ENCODE results near the gene IFT172. TPM values are rescaled to one million over a fixed set of nuclear protein-coding genes. Genes with fewer than 3 reads are reported as not detected.
A peak's percentile ranks its signal among the peaks of the same experiment; 100 is the strongest.

Gene IFT172
- total and polyA plus RNA-seq, 2 experiments from 2014 or later = 8.6 to 9.9 TPM

DNA sequence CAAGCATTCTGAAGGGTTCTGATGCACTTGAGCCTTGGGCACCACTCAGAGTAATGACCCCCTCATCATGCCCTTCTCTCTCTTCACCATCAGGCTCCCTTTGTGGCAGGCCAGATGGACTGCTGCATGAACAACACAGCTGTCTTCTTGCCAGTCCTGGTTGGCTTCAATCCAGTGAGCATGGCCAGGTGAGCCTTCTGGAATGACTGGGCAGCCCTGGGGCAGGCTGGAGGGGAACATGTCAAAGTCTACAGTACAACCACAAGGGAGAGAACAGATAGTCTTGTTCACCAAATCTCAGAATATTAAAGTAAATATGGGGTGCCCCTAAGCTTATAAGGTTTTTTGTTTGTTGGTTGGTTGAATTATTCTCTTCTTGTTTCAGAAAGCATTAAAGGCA lies 11.5 kb upstream of the IFT172 start:
- no peak for TF ChIP-seq EZH2 (IDR thresholded peaks at IDR 0.05; ENCODE audit: insufficient read depth, poor library complexity, severe bottlenecking)
- TF ChIP-seq EZH2phosphoT487 (IDR thresholded peaks at IDR 0.05; ENCODE audit: insufficient read depth, low read depth) = no peak
- DNase-seq = no peak

DNA sequence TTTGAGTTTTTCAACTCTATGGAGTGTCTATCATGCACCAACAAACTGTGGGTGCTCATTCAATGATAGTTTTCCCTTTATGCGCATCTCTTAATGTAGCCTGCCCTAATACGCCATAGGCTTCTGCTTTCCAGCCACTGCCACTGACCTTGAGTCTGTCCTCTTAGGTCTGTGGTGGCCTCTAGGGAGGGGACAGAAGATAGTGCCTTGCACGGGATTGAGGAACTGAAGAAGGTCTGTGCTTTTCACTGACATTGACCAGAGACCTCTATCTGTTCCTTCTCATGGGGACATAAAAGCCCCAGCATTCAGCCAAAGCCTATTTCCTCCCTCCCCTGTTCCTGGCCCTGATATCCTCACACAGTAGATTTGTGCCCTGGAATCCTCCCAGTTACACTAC lies 9.4 kb upstream of the IFT172 start:
- no peaks in the 10 kb centered on the region for H3K27me3 ChIP-seq (replicated peaks; ENCODE audit: insufficient read depth)
- in situ Hi-C loops (cut with MboI) = no loop called here
- no peaks in the 10 kb centered on the region for H3F3A ChIP-seq (ENCODE audit: insufficient read depth)
- H3K9ac ChIP-seq = no peak overlapping the region
- no peak overlapping the region for H3K4me2 ChIP-seq (ENCODE audit: unreplicated experiment)
- H3K9me3 ChIP-seq (ENCODE audit: low read depth) = no peaks in the 10 kb centered on the region
- TF ChIP-seq EZH2phosphoT487 (IDR thresholded peaks at IDR 0.05; ENCODE audit: insufficient read depth, low read depth) = no peak
- TF ChIP-seq EZH2 (IDR thresholded peaks at IDR 0.05; ENCODE audit: insufficient read depth, poor library complexity, severe bottlenecking) = no peak
- WGBS, 2 experiments (ENCODE audit: low coverage in 1 of 2, low lambda C conversion rate in 2 of 2, missing lambda C conversion rate in 2 of 2) = 76 to 80% methylated on average over 3 of the region's 3 CpGs
- no peak overlapping the region for H3K4me3 ChIP-seq
- no peaks in the 10 kb centered on the region for H4K20me1 ChIP-seq (ENCODE audit: insufficient read depth)
- no peaks in the 10 kb centered on the region for H3K36me3 ChIP-seq (ENCODE audit: low read depth)
- no peaks in the 10 kb centered on the region for H3K79me2 ChIP-seq (ENCODE audit: insufficient read depth)
- no peaks in the 10 kb centered on the region for H3K9me2 ChIP-seq (ENCODE audit: insufficient read depth)
- H3K4me1 ChIP-seq (ENCODE audit: insufficient read depth) = peaks cover 22% of the 10 kb centered on the region
- no peak overlapping the region for H2AFZ ChIP-seq
- no peak overlapping the region for H3K27ac ChIP-seq
- no peak for DNase-seq

More for the DNA sequence above, 11.5 kb upstream of the IFT172 start:
- no peak overlapping the region for H3K4me2 ChIP-seq (ENCODE audit: unreplicated experiment)
- no peaks in the 10 kb centered on the region for H3F3A ChIP-seq (ENCODE audit: insufficient read depth)
- H4K20me1 ChIP-seq (ENCODE audit: insufficient read depth) = no peaks in the 10 kb centered on the region
- no peaks in the 10 kb centered on the region for H3K79me2 ChIP-seq (ENCODE audit: insufficient read depth)
- in situ Hi-C loops (cut with MboI) = no loop called here
- H3K4me3 ChIP-seq = no peak overlapping the region
- no peaks in the 10 kb centered on the region for H3K9me3 ChIP-seq (ENCODE audit: low read depth)
- H3K27me3 ChIP-seq (replicated peaks; ENCODE audit: insufficient read depth) = no peaks in the 10 kb centered on the region
- H3K9me2 ChIP-seq (ENCODE audit: insufficient read depth) = no peaks in the 10 kb centered on the region
- H3K27ac ChIP-seq = no peak overlapping the region
- H2AFZ ChIP-seq = no peak overlapping the region
- H3K4me1 ChIP-seq (ENCODE audit: insufficient read depth) = peaks cover 21% of the 10 kb centered on the region
- no peaks in the 10 kb centered on the region for H3K36me3 ChIP-seq (ENCODE audit: low read depth)
- no peak overlapping the region for H3K9ac ChIP-seq

DNA sequence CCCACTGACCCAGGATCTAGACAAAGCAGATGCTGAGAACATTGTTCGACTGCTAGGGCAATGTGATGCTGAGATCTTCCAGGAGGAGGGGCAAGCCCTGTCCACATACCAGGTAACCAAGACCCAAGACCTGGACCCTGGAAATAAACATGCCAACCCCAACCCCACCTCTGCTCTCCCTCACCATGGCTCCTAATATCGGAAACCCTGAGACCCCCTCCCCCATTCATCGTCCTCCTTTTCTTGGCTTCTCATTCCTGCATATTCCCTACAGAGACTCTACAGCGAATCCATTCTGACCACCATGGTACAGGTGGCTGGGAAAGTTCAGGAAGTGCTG lies 7.7 kb upstream of the IFT172 start:
- no peak for DNase-seq
- 58 to 60% methylated on average over 4 of the region's 4 CpGs for WGBS, 2 experiments (ENCODE audit: low coverage in 1 of 2, low lambda C conversion rate in 2 of 2, missing lambda C conversion rate in 2 of 2)
- H3K79me2 ChIP-seq (ENCODE audit: insufficient read depth) = no peaks in the 10 kb centered on the region
- no peaks in the 10 kb centered on the region for H3K27me3 ChIP-seq (replicated peaks; ENCODE audit: insufficient read depth)
- no peaks in the 10 kb centered on the region for H3K9me3 ChIP-seq (ENCODE audit: low read depth)
- H3K27ac ChIP-seq = no peak overlapping the region
- H3K36me3 ChIP-seq (ENCODE audit: low read depth) = no peaks in the 10 kb centered on the region
- no peak for TF ChIP-seq EZH2 (IDR thresholded peaks at IDR 0.05; ENCODE audit: insufficient read depth, poor library complexity, severe bottlenecking)
- TF ChIP-seq EZH2phosphoT487 (IDR thresholded peaks at IDR 0.05; ENCODE audit: insufficient read depth, low read depth) = no peak
- in situ Hi-C loops (cut with MboI) = no loop called here
- peaks cover 19% of the 10 kb centered on the region for H3K4me1 ChIP-seq (ENCODE audit: insufficient read depth)
- no peaks in the 10 kb centered on the region for H3K9me2 ChIP-seq (ENCODE audit: insufficient read depth)
- H3K9ac ChIP-seq = no peak overlapping the region
- no peaks in the 10 kb centered on the region for H4K20me1 ChIP-seq (ENCODE audit: insufficient read depth)
- 0 out of 2 replicates have a peak overlapping the region, but pooled peaks have one; percentile 30 for H2AFZ ChIP-seq
- H3F3A ChIP-seq (ENCODE audit: insufficient read depth) = no peaks in the 10 kb centered on the region
- no peak overlapping the region for H3K4me3 ChIP-seq
- peak overlapping the region; percentile 38 for H3K4me2 ChIP-seq (ENCODE audit: unreplicated experiment)

DNA sequence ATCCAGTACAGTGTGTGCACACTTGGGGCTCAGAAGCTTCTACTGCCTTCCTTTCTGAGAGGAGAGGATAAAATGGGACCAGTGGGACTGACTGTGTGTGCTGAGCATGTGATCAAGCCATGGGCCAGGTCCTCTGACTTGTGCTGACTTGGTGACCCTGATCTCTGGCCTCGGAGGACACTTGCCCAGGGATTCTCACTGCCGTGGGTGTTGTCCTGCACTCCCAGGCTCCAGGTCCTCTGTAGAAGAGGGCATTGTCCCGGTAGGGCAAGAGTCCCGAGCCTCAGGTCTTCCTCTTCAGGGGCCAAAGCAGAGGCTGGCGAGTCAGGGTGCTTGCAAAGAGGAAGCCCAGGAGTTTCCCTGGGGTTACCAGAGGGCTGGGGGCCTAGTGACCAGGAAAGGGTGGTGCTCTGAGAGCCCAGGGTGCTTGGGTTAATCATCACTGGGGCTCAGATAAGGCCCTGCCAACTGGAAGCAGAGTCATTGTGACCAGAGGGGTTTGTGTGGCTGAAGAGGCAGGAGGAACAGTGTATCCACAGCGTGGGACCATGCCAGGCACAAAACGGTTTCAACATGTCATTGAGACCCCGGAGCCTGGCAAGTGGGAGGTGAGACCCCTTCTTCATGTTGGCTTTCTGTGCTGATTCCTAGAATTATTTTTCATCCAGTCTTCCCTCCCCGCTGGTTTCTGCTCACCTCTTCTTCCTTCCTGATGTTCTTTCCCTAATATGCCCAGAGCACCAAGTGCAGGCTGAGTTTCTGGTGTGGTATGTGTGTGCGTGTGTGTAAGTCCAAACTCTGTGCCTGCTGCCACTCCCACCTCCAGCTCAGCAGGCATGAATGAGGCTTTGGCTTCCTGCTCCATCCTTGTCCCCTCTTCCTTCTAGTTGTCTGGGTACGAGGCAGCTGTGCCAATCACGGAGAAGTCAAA lies 7.1 kb upstream of the IFT172 start, which contains the start of gene GCKR:
TSS of gene GCKR (plus strand) at position 483 of the 931 bp plus-strand sequence. CDS start at position 549, 66 bp downstream.
- no peaks in the 10 kb centered on the region for H3K9me2 ChIP-seq (ENCODE audit: insufficient read depth)
- H3K27ac ChIP-seq = peak within 1 kb of the TSS; percentile 22; the same call in 1 of the 2 replicates
- peak within 1 kb of the TSS; percentile 75; the same call in 1 of the 2 replicates for H3K4me3 ChIP-seq
- H4K20me1 ChIP-seq (ENCODE audit: insufficient read depth) = no peaks in the 10 kb centered on the region
- no peak within 1 kb of the TSS for H3K9ac ChIP-seq
- whole genome bisulfite sequencing, 2 experiments (ENCODE audit: low coverage in 1 of 2, low lambda C conversion rate in 2 of 2, missing lambda C conversion rate in 2 of 2) = 74 to 78% methylated on average over 12 of the region's 12 CpGs
- TF ChIP-seq EZH2 (IDR thresholded peaks at IDR 0.05; ENCODE audit: insufficient read depth, poor library complexity, severe bottlenecking) = no peak
- no peak for TF ChIP-seq EZH2phosphoT487 (IDR thresholded peaks at IDR 0.05; ENCODE audit: insufficient read depth, low read depth)
- no peaks in the 10 kb centered on the region for H3K9me3 ChIP-seq (ENCODE audit: low read depth)
- peaks cover 13% of the 10 kb centered on the region for H3K4me1 ChIP-seq (ENCODE audit: insufficient read depth)
- no peaks in the 10 kb centered on the region for H3F3A ChIP-seq (ENCODE audit: insufficient read depth)
- peak; percentile 77 for DNase-seq
- in situ Hi-C loops (cut with MboI) = no loop called here
- peak within 1 kb of the TSS; percentile 91 for H2AFZ ChIP-seq
- H3K79me2 ChIP-seq (ENCODE audit: insufficient read depth) = no peaks in the 10 kb centered on the region
- no peaks in the 10 kb centered on the region for H3K27me3 ChIP-seq (replicated peaks; ENCODE audit: insufficient read depth)
- no peaks in the 10 kb centered on the region for H3K36me3 ChIP-seq (ENCODE audit: low read depth)
- H3K4me2 ChIP-seq (ENCODE audit: unreplicated experiment) = peak within 1 kb of the TSS; percentile 77
